Measurements from ENCODE around the gene KDM3A.

DNA sequence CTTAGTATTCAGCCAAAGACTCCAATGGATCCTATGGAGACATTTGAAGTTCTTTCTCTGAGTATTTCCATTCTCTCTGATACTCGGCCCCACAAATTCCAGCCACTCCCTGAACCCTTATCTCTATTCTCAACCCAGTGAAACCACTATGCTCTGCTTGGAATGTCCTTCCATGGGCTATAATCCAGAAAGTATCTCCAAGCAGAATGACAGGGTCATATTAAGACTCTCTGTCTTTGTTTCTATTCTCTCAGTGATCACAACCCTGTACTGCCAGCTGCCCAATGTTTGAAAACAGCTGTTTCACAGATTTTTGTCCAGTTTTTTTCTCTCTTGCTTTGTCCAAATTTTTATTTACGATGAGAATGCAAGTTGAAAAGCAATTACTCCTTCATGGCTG is 100.2 kb downstream of the KDM3A start:
- TF ChIP-seq, protein P1, sequence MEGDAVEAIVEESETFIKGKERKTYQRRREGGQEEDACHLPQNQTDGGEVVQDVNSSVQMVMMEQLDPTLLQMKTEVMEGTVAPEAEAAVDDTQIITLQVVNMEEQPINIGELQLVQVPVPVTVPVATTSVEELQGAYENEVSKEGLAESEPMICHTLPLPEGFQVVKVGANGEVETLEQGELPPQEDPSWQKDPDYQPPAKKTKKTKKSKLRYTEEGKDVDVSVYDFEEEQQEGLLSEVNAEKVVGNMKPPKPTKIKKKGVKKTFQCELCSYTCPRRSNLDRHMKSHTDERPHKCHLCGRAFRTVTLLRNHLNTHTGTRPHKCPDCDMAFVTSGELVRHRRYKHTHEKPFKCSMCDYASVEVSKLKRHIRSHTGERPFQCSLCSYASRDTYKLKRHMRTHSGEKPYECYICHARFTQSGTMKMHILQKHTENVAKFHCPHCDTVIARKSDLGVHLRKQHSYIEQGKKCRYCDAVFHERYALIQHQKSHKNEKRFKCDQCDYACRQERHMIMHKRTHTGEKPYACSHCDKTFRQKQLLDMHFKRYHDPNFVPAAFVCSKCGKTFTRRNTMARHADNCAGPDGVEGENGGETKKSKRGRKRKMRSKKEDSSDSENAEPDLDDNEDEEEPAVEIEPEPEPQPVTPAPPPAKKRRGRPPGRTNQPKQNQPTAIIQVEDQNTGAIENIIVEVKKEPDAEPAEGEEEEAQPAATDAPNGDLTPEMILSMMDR (IDR thresholded peaks at IDR 0.05) = no peak
- no peak for TF ChIP-seq POLR2A (IDR thresholded peaks at IDR 0.05)
